ENCODE data around the gene CLDN3.

DNA sequence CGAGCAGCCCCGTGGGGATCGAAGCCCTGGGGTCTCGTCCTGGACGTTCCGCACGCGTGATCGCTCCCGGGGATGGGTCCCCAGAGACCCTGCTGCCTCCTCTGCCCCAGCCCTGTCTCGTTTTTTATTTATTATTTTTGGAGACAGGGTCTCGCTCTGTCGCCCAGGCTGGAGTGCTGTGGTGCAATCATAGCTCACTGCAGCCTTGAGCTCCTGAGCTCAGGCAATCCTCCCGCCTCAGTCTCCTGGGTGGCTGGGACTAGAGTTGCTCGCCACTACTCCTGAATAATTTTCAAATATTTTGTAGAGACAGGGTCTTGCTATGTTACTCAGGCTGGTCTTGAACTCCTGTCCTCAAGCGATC, 50.3 kb downstream of the CLDN3 start:
- TF ChIP-seq, protein P1, sequence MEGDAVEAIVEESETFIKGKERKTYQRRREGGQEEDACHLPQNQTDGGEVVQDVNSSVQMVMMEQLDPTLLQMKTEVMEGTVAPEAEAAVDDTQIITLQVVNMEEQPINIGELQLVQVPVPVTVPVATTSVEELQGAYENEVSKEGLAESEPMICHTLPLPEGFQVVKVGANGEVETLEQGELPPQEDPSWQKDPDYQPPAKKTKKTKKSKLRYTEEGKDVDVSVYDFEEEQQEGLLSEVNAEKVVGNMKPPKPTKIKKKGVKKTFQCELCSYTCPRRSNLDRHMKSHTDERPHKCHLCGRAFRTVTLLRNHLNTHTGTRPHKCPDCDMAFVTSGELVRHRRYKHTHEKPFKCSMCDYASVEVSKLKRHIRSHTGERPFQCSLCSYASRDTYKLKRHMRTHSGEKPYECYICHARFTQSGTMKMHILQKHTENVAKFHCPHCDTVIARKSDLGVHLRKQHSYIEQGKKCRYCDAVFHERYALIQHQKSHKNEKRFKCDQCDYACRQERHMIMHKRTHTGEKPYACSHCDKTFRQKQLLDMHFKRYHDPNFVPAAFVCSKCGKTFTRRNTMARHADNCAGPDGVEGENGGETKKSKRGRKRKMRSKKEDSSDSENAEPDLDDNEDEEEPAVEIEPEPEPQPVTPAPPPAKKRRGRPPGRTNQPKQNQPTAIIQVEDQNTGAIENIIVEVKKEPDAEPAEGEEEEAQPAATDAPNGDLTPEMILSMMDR (IDR thresholded peaks at IDR 0.05), result no peak
- no peak for TF ChIP-seq POLR2AphosphoS5 (IDR thresholded peaks at IDR 0.05)
- no peak for TF ChIP-seq POLR2A (IDR thresholded peaks at IDR 0.05)
